GM21390 (cell line): Measurements from ENCODE around the gene NAALADL2.

Experiments used
- ATAC-seq: cut with Tn5 transposase; IDR thresholded peaks from one replicate; pipeline ENCODE4 v1.9.1; 2021; ENCODE audit not compliant: unreplicated experiment

Gene NAALADL2

DNA sequence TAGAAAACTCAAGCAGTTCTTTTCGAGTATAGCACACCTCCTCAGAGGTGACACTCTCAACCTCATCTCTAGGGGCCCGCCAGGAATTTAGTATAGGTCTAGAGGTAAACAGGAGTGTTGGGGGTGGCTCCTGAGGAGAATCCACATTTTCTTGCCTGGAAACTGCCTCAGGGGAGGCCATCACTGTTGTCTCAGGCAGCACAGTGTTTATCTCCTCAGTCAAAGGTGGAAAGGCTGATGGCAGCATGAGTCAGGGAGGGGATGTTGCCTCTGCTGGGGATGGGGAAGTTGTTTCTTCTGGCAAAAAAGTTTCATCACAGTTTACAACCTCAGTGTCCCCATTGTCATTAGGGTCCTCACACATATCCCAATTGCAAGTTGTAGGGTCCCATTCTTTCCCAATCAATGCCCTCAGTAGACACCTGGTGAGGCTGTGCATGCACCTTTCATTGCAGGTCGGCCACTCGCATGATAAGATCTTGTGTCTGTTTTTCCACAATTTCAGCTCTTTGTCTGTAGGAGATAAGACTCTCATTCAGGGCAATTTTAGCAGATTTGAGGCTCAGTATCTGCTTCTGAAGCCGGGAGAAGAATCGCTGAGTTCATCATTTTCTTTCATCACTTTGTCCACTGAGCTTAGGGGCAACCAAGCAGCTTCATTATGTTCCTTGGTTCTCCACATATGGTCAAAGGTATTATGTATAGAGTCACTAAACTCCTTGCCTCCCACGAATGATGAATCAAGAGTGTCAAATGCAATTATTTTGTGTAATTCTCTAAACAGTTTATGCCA lies 25.8 kb downstream of the NAALADL2 start:
- no peak for ATAC-seq

DNA sequence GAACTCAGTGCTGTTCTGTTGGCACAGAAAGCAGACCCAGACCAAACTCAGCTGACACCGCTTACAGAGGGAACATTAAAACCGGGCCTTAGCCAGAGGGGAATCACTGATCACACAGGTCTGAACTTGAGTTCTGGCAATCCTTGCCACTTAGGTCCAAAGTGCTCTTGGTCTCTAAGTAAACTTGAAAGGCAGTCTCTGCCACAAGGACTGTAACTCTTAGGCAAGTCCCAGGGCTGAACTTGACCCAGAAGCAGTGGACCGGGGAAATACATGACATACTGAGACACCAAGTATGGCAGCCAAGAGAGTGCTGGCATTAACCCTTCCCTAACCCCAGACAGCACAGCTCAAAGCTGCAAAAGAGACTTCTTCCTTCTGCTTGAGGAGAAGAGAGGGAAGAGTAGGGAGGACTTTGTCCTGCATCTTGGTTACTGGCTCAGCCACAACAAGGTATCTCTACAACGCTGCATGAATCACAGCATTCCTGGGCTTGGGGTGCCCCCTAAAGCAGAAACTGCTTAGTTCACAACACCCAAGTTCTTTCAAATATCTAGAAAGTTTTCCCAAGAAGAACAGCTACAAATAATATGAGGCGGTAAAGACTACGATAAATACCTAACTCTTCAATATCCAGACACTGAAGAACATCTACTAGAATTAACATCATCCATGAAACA lies 32.5 kb downstream of the NAALADL2 start:
- ATAC-seq = no peak

GRCh38 chr3:174907027-174907426 lies 47.9 kb downstream of the NAALADL2 start:
- no peak for ATAC-seq

- ATAC-seq = no peak
Observed at GRCh38 chr3:174907628-174908407, 48.7 kb downstream of the NAALADL2 start.

- no peak for ATAC-seq
Observed at GRCh38 chr3:174931473-174932353, 72.6 kb downstream of the NAALADL2 start.

DNA sequence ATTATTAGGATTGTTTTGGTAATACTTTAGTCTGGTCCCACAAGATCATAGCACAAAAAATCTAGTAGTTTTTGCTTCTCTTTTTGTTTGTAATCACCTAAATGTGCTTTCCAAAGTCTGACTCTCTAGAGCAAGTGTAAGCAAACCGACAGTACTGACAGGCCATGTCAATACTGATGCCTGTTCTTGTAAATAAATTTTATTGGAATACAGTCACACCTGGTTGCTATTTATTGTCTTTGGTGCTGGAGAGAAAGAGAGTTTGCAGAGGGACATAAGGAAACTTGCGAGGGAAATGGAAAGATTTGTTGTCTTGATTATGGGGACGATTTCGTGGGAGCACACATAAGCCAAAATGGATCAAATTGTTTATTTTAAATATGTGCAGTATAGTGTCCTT lies 77.5 kb downstream of the NAALADL2 start:
- no peak for ATAC-seq

DNA sequence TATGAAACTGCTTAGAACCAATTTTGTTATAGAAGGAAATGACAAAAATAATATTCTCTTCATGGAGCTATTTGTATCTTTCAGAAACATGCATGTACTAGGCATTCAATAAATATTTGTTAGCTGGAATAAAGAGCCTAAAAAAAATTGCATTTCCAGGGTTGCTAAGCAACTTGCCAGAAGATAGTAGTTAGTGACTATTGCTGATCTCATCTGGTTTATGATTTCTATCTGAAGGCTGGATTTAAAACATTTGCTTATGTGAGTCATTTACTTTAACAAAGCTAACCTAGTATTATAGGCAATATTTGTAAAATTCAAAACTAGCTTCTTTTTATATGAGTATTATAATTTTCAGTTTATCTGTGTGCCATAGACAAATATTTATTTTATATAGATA lies 78.3 kb downstream of the NAALADL2 start:
- no peak for ATAC-seq

GRCh38 chr3:174938102-174938501 lies 79.0 kb downstream of the NAALADL2 start:
- no peak for ATAC-seq

DNA sequence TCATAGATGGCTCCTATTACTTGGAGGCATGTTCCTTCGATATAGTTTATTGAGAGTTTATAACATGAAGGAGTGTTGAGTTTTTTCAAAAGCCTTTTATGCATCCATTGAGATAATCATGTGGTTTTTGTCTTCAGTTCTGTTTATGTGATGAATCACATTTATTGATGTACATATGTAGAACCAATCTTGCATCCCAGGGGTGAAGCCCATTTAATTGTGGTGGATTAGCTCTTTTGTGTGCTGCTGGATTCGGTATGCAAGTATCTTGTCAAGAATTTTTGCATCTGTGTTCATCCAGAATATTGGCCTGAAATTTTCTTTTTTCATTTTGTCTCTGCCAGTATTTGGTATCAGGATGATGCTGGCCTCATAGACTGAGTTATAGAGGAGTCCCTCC lies 81.0 kb downstream of the NAALADL2 start:
- no peak for ATAC-seq

DNA sequence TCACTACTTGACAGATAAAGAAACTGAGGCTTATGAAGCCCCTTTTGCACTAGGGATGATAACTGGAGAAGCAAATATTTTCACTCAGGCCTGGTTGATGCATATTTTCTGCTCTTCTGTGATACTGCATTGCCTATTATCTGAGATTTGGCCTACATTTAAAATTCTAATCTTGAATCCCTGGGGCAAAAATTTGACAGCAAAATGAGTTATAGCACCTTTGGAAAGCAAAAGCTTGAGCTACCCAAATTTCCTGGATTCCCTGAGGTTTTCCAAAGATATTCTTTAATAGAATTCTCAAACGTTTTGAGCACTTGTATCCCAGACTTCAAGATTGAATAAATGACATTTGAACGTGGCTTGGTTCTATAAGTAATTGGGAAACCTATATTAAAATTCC lies 86.1 kb downstream of the NAALADL2 start:
- ATAC-seq = no peak

DNA sequence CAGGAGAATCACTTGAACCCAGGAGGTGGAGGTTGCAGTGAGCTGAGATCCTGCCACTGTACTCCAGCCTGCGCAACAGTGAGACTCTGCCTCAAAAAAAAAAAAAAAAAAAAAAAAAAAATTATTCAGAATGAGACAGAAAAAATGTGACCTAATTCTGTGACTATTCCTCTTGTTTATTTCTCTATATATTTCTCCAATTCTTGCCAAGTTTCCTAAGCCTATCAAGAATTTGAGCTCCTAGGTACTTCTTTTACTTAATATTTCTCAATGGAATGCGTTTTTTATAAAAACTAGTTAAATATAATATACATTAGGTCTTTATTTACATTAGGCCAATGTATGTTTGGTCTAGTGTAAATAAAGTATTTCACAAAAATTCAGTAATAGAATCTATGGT lies 86.8 kb downstream of the NAALADL2 start:
- ATAC-seq = no peak

GRCh38 chr3:174949523-174949922 lies 90.4 kb downstream of the NAALADL2 start:
- ATAC-seq = no peak

DNA sequence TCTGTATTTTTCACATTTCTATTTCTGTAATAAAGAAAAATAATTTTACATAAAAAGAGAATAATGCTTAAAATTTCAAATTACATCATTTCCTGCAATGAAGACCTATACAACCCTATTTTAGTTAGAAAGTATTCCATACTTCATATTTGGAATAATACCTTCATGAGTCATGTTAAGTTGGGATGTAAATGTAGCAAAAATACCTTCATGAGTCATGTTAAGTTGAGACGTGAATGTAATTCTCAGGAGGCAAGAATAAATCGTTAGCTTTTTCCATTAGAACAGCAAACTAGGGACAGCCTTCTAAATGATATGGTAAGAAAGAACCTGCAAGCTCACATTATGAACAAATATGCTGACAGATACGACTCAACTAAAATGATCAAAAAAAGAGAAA lies 91.9 kb downstream of the NAALADL2 start:
- no peak for ATAC-seq

- no peak for ATAC-seq
Observed at GRCh38 chr3:174951498-174952005, 92.4 kb downstream of the NAALADL2 start.

DNA sequence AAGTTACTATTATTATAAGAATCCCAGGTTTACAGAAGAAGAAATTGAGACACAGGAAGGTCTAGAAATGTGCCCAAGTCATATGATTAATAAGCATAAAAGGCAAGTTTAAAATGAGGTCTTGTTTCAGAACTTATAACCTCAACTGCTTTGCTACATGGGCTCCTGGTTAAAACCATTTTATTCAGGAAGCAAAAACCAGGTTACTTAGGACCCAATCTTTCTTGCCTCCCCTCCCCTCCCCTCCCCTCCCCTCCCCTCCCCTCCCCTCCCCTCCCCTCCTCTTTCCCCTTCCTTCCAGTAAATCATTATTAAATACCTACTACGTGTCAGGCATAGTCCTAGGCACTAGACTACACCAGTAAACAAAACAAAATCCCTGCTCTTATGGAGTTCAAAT lies 93.9 kb downstream of the NAALADL2 start:
- ATAC-seq = no peak

DNA sequence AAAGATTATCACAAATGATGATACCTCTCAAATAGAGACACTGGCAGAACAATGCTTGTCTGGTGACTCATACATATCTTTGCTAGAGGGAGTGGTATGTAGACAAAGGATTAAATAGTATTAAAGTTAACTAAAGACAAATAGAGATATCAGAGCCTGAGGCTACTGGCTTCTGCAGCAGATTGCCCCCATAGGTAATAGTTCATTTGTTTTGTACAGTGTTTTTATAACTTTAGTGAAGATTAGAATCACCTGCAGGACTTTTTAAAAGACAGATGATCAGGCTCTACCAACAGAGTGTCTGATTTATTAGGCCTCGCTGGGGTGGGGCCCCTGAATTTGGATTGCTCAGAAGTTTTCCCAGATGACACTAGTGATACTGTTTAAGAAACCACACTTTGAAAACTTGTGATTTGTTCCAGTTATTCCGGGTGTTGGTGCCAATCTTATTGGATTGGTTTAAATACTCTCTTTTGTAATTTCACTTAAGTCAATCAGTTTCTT lies 96.4 kb downstream of the NAALADL2 start:
- no peak for ATAC-seq

- ATAC-seq = no peak
Observed at GRCh38 chr3:174957081-174957480, 97.9 kb downstream of the NAALADL2 start.

- no peak for ATAC-seq
Observed at GRCh38 chr3:174957551-174958001, 98.4 kb downstream of the NAALADL2 start.

GRCh38 chr3:174958671-174959328 lies 99.7 kb downstream of the NAALADL2 start:
- no peak for ATAC-seq

DNA sequence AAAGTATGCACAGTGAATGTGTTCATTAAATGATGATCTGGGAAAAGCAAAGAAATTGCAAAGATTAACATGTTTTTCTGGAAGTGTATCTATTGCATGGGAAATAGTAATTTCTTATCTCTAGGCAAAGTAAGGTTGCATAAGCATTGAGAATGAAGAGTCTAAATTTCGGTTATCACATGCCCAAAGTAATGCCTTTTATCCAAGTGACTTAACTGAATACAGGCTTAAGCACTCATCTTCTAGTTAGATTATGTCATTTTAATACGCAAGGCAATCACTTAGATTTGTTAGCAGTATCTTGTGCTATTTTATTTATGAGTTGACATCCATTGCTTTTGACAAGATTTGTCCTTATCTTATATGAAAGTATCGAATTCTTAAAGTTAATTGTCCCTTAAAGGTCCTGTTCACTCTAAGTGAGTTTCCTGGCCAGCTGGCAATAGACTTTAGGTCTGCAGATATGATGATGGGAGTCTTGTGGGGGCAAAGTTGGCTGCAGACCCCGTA lies 100.5 kb downstream of the NAALADL2 start:
- ATAC-seq = no peak
